ENCODE measurements around the gene SEMA3E.

Gene SEMA3E

DNA sequence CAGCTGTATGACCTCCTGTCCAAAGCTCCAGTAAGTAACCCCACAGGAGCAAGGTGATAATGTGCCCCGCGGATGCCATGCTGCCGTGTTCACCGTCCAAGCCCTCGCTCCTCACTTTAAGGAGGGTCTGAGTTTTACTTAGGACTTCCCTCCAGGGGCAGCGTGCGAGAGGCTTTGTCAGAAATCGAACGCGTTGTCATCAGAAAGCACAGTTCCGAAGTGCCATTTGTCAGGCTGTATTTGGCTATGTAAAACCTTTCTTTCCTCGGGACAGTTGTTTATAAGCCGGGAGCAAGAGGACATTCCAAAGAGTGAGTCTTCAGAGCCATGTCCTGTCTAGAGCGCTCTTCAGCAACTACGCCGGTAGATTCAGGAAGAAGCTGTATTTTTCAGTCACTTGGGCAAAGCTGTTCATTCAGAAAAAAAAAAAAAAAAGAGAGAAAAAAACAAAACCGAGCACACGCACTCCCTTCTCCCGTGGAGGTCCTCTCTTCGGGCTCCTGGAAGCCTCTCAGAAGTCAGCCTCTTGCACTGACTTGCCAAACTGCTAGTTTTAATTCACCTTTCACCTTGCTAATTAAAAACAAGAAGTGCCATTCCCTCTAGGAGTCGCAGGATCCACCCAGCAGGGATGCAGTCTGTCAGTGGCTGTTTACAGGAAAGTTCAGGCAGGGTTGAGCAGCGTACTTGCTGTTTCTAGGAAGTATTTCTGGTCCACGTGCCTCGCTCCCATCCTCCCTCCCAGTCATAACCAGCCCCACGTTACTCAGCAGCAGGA, at the start of gene SEMA3E:
Gene SEMA3E, minus strand, starts transcription at position 676 of the 778 bp plus-strand sequence.
- H3K4me3 ChIP-seq (ENCODE audit: low read depth, low read length) = peak within 1 kb of the TSS; percentile 51
- no peak for TF ChIP-seq CTCF (IDR thresholded peaks at IDR 0.05; ENCODE audit: insufficient read depth, low read depth, low read length, missing control alignments)
- peak; percentile 9 for DNase-seq (ENCODE audit: low read depth)

- no peak for DNase-seq (ENCODE audit: low read depth)
- no peak for TF ChIP-seq CTCF (IDR thresholded peaks at IDR 0.05; ENCODE audit: insufficient read depth, low read depth, low read length, missing control alignments)
- H3K4me3 ChIP-seq (ENCODE audit: low read depth, low read length) = no peak overlapping the region
Observed at GRCh38 chr7:83697804-83698530, 49.0 kb upstream of the SEMA3E start.

- DNase-seq (ENCODE audit: low read depth) = no peak
- no peak for TF ChIP-seq CTCF (IDR thresholded peaks at IDR 0.05; ENCODE audit: insufficient read depth, low read depth, low read length, missing control alignments)
Observed at GRCh38 chr7:83696101-83696500, 47.2 kb upstream of the SEMA3E start.

GRCh38 chr7:83695128-83695960, 46.4 kb upstream of the SEMA3E start:
- no peak for DNase-seq (ENCODE audit: low read depth)
- TF ChIP-seq CTCF (IDR thresholded peaks at IDR 0.05; ENCODE audit: insufficient read depth, low read depth, low read length, missing control alignments) = no peak
- no peak overlapping the region for H3K4me3 ChIP-seq (ENCODE audit: low read depth, low read length)

More at GRCh38 chr7:83696101-83696500, 47.2 kb upstream of the SEMA3E start:
- no peak overlapping the region for H3K4me3 ChIP-seq (ENCODE audit: low read depth, low read length)

GRCh38 chr7:83693256-83693655, 44.3 kb upstream of the SEMA3E start:
- TF ChIP-seq CTCF (IDR thresholded peaks at IDR 0.05; ENCODE audit: insufficient read depth, low read depth, low read length, missing control alignments) = no peak
- no peak for DNase-seq (ENCODE audit: low read depth)
- H3K4me3 ChIP-seq (ENCODE audit: low read depth, low read length) = no peak overlapping the region

- TF ChIP-seq CTCF (IDR thresholded peaks at IDR 0.05; ENCODE audit: insufficient read depth, low read depth, low read length, missing control alignments) = no peak
- no peak overlapping the region for H3K4me3 ChIP-seq (ENCODE audit: low read depth, low read length)
- no peak for DNase-seq (ENCODE audit: low read depth)
Observed at GRCh38 chr7:83691095-83691494, 42.2 kb upstream of the SEMA3E start.
